ENCODE results near the gene HTT.
A peak's percentile ranks its signal among the peaks of the same experiment; 100 is the strongest.

HTT gene

GRCh38 chr4:3280466-3280865, 206.0 kb downstream of the HTT start:
- no peak for DNase-seq

GRCh38 chr4:3283483-3283882, 209.0 kb downstream of the HTT start:
- no peak for DNase-seq

- DNase-seq = no peak
These were observed 209.4 kb downstream of the HTT start for GRCh38 chr4:3283916-3284315.

- no peak for DNase-seq
These were observed 210.5 kb downstream of the HTT start for GRCh38 chr4:3284734-3285557.

GRCh38 chr4:3285558-3286334, 211.3 kb downstream of the HTT start:
- DNase-seq = no peak

GRCh38 chr4:3286335-3287175, 212.1 kb downstream of the HTT start:
- DNase-seq = no peak

GRCh38 chr4:3287271-3287971, 212.9 kb downstream of the HTT start:
- no peak for DNase-seq

- DNase-seq = no peak
These were observed 213.6 kb downstream of the HTT start for GRCh38 chr4:3287972-3288570.

GRCh38 chr4:3288571-3289094, 214.2 kb downstream of the HTT start:
- no peak for DNase-seq

- DNase-seq = no peak
These were observed 216.0 kb downstream of the HTT start for GRCh38 chr4:3290476-3290875.

- DNase-seq = no peak
These were observed 216.4 kb downstream of the HTT start for GRCh38 chr4:3290889-3291321.

GRCh38 chr4:3291411-3291968, 217.0 kb downstream of the HTT start:
- DNase-seq = no peak

GRCh38 chr4:3291969-3292570, 217.6 kb downstream of the HTT start:
- DNase-seq = peak; percentile 69

- DNase-seq = peak; percentile 91
These were observed 218.3 kb downstream of the HTT start, which contains the start of gene RGS12 for GRCh38 chr4:3292571-3293400. Gene RGS12, plus strand, starts transcription at chr4:3293021. Its CDS starts 23,150 bp downstream, at chr4:3316171.

Data from NCI-H345 (cell line).